ENCODE results near the gene TBC1D22A.

DNA sequence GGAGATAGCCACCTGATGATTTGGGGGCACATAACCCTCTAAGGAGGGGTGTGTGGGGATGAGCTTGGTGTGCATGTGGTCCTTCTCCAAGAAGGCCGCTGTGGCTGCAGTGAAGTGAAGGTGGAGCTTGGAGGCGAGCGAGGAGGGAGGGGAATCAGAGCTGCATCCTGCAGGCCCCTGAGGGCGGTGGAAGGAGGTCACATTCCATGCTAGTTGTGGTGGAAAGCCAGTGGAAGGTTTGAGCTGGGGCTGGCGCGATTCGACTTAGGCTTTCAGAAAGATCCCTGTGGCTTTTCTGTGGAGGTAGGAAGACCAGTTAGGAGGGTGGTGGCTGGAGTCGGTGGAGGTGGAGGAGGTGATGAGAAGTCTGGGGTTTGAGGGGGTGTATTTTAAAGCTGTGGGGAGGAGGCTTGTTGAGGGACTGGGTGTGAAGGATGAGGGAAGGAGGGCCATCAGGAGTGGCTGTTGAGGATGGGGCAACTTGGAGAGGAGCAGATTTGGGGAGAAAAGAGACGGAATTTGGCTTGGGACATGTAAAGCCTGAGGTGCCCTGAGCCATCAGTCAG, 62.0 kb downstream of the TBC1D22A start:
- TF ChIP-seq, protein P1, sequence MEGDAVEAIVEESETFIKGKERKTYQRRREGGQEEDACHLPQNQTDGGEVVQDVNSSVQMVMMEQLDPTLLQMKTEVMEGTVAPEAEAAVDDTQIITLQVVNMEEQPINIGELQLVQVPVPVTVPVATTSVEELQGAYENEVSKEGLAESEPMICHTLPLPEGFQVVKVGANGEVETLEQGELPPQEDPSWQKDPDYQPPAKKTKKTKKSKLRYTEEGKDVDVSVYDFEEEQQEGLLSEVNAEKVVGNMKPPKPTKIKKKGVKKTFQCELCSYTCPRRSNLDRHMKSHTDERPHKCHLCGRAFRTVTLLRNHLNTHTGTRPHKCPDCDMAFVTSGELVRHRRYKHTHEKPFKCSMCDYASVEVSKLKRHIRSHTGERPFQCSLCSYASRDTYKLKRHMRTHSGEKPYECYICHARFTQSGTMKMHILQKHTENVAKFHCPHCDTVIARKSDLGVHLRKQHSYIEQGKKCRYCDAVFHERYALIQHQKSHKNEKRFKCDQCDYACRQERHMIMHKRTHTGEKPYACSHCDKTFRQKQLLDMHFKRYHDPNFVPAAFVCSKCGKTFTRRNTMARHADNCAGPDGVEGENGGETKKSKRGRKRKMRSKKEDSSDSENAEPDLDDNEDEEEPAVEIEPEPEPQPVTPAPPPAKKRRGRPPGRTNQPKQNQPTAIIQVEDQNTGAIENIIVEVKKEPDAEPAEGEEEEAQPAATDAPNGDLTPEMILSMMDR (IDR thresholded peaks at IDR 0.05; ENCODE audit: low read length), result no peak
- TF ChIP-seq EZH2 (optimal IDR thresholded peaks at IDR 0.05; ENCODE audit: low read depth, low read length), result no peak
